WTC11 (cell line): ENCODE data around the gene ZNF570. TPM values are rescaled to one million over a fixed set of nuclear protein-coding genes. Genes with fewer than 3 reads are reported as not detected.

ENCODE experiments used
- total RNA-seq: library from RNA; stranded (reverse); gene quantifications from 3 replicates; pipeline ENCODE4 v1.2.3, GENCODE V29; 2021

The ZNF570 gene
- total RNA-seq, 1 experiment from 2014 or later = 7.2 TPM

Other genes with a start within 250 kb of the ZNF570 start
- 3.3 to 3.9 TPM (median 3.3 TPM) in 3 replicates for gene ZNF527, start 98.3 kb upstream of the ZNF570 start, total RNA-seq
- 12.0 to 15.5 TPM (median 12.9 TPM) in 3 replicates for gene ZNF569, start 1.9 kb upstream of the ZNF570 start, total RNA-seq
- 14.7 to 16.3 TPM (median 15.0 TPM) in 3 replicates for gene ZNF793, start 37.6 kb downstream of the ZNF570 start, total RNA-seq
- gene ZNF571, start 125.4 kb downstream of the ZNF570 start, total RNA-seq = 3.9 to 5.1 TPM (median 4.4 TPM) in 3 replicates
- 0.07 to 0.53 TPM (median 0.28 TPM) in 3 replicates for gene ZNF540, start 125.5 kb downstream of the ZNF570 start, total RNA-seq
- gene ZFP30, start 186.1 kb downstream of the ZNF570 start, total RNA-seq = 7.1 to 7.7 TPM (median 7.3 TPM) in 3 replicates